Esophagus squamous epithelium (tissue), 4 donors: ENCODE data around the gene NLK.
"Not testable (repeated sequence)": the region's sequence is repeated elsewhere in the genome, so short reads cannot be mapped to it uniquely, and the experiment has no call there.

Experiments used
- CTCF ChIP-seq, 6 experiments: fragments of 450-650 bp in 4 of 6; fragments of 200-600 bp in 2 of 6; sonication (generic) in 2 of 6; IDR thresholded peaks; one replicate each; pipeline ENCODE4 v1.5.1; 2016 to 2019; ENCODE audit warnings: antibody characterized with exemption in 6 of 6, mild to moderate bottlenecking in 4 of 6, moderate library complexity in 4 of 6
- POLR2A ChIP-seq, 4 donors: fragments of 450-650 bp; IDR thresholded peaks; one replicate each; pipeline ENCODE4 v1.6.1; 2017; ENCODE audit warnings: antibody characterized with exemption in 4 of 4, mild to moderate bottlenecking in 4 of 4, moderate library complexity in 3 of 4

- TF ChIP-seq POLR2A, CTCF (IDR thresholded peaks at IDR 0.05): not testable (repeated sequence)
These were observed 112.9 kb downstream of the NLK start for GRCh38 chr17:28155405-28155804.
